ENCODE data around the gene MB21D2.
"Not testable (repeated sequence)": the region's sequence is repeated elsewhere in the genome, so short reads cannot be mapped to it uniquely, and the experiment has no call there.

MB21D2 gene

DNA sequence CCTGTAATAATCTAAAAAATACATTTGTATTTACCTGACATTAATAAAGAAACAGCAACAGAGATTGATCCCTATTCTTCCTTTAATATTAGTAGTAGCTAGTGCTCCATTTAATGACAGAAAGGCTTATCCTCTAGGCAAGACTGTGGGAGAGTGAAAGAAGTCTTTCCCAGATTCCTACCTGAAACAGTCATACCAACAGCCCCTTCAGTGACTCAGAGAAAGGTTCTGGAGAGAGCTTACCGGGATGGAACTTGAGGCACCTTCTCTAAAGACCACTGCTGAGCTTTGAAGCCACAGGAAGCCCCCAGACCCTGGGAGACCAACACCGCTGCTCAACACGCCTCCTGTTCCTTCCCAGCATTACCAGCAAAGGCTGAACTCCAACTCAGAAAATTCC lies 123.4 kb downstream of the MB21D2 start:
- DNase-seq, result no peak

DNA sequence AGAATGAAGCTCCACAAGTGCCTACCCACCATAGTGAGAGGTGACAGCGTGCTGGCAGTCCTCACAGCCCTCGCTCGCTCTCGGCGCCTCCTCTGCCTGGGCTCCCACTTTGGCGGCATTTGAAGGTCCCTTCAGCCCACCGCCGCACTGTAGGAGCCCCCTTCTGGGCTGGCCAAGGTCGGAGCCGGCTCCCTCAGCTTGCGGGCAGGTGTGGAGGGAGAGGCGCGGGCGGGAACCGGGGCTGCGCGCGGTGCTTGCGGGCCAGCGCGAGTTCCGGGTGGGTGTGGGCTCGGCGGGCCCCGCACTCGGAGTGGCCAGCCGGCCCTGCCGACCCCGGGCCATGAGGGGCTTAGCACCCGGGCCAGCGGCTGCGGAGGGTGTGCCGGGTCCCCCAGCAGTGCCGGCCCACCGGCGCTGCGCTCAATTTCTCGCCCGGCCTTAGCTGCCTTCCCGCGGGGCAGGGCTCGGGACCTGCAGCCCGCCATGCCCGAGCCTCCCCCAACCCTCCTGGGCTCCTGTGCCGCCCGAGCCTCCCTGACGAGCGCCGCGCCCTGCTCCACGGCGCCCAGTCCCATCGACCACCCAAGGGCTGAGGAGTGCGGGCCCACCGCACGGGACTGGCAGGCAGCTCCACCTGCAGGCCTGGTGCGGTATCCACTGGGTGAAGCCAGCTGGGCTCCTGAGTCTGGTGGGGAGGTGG lies 128.7 kb downstream of the MB21D2 start:
- not testable (repeated sequence) for DNase-seq

DNA sequence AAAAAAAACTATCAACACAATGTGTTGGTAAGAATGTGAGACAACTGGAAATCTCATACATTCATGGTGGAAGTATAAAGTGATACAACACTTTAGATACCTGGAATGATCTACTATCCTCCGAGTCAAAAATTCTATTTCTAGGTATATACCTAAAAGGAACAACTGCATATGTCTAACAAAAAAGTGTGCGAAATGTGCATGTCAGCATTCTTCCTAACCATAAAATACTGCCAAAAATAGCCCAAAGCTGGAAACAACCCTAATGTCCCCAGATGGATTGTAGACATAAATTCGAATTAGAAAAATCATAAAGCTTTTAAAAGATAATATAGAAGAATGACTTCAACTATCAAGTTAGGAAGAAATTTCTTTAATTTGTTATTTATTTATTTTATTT lies 139.1 kb downstream of the MB21D2 start:
- no peak for DNase-seq

DNA sequence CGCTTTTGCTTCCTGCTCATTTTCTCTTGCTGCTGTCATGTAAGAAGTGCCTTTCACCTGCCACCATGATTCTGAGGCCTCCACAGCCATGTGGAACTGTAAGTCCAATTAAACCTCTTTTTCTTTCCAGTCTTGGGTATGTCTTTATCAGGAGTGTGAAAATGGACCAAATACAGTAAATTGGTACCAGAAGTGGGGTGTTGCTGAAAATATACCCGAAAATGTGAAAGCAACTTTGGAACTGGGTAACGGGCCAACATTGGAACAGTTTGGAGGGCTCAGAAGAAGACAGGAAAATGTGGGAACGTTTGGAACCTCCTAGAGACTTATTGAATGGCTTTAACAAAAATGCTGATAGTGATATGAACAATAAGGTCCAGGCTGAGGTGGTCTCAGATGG lies 143.3 kb downstream of the MB21D2 start:
- not testable (repeated sequence) for DNase-seq

DNA sequence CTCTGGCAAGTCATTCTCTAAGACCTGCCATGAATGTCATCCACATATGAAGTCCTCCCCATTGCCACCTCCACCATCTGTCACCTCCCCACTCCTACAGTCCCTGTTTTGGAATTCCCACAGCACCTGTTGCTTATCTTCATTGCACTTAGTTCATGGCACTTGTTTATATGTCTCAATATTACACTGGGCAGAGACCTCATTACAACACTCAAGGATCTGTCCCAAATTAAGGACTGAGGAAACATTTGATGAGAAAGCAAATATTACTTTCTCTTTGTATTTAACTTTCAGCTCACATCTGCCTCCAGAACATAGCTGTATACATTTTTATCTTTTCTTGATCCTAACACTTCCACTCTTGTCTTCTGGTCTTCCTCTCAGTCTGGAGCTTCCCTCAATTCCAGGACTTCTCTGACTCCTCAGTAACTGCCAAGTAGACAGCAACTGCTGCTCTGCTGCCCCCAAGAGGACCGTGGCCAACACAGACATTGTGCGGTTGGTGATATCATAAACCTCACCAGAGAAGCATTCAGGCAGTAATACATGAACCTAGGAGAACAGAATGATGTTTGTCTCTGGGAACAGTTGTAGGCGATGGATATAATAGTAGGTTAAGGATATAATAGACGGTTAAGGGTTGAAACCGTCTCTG lies 145.3 kb downstream of the MB21D2 start:
- peak; percentile 9 for DNase-seq

DNA sequence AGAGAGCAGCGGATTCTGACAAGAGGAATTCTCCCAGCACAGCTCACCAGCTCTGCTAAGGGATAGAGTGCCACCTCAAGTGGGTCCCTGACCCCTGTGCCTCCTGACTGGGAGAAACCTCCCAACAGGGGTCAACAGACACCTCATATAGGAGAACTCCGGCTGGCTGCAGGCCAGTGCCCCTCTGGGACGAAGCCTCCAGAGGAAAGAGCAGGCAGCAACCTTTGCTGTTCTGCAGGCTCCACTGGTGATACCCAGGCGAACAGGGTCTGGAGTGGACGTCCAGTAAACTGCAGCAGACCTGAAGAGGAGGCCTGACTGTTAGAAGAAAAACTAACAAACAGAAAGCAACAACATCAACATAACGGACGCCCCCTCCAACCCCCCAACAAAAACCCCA lies 159.0 kb downstream of the MB21D2 start:
- DNase-seq, result no peak

DNA sequence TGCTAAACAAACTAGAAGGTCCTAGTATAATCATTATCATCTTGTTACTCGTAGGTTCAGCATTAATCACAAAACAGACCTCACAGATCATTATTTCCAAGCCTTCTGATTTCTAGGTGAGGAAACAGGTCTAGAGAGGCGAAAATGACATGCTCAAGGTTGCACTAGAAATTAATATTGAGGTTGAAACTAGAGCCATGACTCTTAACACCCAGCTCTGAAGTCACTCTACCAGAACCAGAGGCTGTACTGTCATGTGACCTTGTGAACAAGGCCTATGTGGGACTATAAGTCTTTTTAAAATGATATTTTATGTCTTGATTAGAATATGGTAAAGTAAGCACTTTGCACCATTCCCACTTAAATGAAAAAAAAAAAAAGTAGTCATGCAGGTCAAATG lies 166.5 kb downstream of the MB21D2 start:
- DNase-seq, result no peak

DNA sequence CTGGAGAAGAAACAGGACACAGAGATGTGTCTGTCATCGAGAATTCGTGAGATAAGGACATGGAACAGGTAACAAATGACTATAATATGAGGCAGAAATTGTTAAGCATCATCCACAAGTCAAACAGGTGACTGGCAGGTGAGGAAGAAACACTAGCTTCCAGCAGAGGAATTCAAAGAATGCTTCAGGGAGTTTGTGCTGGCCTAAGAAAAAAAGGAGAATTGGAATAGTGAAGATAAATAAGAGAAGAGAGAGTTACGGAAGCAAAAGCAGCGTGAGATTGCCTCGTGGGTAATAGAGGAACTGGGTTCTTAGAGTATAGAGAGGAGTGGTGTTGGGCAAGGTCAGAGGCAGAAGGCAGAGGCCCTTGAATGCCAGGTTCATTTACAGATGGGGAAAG lies 167.5 kb downstream of the MB21D2 start:
- DNase-seq, result no peak

DNA sequence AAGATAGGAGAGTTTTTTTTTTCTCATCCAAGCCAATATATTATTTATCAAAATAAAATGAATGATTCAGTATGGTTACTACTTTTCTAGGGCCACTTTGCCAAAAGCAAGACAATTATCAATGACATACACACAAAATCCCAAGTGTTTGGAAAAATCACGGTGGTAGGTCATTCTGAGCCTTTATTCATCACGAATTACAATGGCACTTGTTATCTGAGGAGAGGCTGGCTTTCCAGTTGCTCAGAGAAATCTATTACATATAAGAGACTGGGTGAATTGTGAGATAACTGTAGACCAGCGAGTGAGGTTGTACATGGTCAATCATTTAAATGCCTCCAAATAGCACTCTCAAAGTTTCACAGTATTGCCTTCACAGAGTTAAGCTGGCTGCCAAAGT lies 169.9 kb downstream of the MB21D2 start:
- DNase-seq, result no peak

DNA sequence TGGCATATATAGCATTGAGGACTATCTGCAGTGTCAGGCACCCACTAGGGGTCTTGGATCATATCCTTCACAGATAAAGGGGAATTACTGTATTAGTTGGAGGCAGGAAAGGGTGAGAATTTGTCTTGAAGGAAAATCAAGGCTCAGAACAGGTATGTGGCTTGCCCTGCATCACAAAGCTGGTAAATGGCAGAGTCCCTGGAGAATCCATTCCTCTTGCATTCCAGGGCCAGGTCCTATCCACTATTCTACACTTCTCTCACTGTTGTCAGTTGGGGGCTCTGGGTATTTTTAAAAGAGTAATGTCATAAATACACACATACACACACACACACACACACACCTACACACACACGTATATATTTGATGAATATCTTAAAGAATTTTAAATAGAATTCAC lies 170.5 kb downstream of the MB21D2 start:
- no peak for DNase-seq
